Central memory CD4-positive, alpha-beta T cell (primary cell): ENCODE data around the gene ZNF554.
A peak's percentile ranks its signal among the peaks of the same experiment; 100 is the strongest.

Source experiments
- DNase-seq: peaks from one replicate; pipeline ENCODE4 v3.0.0; 2022

ZNF554 gene

DNA sequence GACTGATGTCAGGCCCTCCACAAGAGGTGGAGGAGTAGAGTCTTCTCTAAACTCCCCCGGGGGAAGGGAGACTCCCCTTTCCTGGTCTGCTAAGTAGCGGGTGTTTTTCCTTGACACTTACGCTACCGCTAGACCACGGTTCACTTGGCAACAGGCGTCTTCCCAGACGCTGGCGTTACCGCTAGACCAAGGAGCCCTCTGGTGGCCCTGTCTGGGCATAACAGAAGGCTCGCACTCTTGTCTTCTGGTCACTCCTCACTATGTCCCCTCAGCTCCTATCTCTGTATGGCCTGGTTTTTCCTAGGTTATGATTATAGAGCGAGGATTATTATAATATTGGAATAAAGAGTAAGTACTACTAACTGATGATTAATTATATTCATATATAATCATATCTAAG is 52.5 kb downstream of the ZNF554 start:
- peak; percentile 12 for DNase-seq

DNA sequence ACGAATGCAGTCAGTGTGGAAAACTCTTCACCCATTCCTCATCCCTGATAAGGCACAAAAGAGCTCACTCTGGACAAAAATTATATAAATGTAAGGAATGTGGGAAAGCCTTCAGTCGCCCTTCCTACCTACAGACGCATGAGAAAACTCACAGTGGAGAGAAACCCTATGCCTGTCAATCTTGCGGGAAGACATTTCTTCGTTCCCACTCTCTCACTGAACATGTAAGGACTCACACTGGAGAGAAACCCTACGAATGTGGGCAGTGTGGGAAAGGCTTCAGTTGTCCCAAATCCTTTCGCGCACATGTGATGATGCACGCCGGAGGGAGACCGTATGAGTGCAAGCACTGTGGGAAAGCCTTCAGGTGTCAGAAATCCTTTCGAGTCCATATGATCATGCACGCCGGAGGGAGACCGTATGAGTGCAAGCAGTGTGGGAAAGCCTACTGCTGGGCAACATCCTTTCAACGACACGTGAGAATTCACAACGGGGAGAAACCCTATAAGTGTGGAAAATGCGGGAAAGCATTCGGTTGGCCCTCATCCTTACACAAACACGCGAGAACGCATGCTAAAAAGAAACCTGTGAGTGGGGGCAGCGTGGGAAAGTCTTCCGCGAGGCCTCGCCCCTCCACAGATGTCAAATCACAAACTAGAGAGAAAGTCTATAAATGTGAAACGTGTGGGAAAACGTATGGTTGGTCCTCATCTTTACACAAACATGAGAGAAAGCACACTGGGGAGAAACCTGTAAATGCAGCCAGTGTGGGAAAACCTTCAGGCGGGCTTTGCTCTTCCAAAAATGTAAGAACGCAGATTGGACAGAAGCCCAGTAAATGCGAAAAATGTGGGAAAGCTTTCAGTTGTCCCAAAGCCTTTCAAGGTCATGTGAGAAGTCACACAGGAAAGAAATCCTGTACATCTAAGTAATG is 58.0 kb downstream of the ZNF554 start:
- DNase-seq, result no peak

DNA sequence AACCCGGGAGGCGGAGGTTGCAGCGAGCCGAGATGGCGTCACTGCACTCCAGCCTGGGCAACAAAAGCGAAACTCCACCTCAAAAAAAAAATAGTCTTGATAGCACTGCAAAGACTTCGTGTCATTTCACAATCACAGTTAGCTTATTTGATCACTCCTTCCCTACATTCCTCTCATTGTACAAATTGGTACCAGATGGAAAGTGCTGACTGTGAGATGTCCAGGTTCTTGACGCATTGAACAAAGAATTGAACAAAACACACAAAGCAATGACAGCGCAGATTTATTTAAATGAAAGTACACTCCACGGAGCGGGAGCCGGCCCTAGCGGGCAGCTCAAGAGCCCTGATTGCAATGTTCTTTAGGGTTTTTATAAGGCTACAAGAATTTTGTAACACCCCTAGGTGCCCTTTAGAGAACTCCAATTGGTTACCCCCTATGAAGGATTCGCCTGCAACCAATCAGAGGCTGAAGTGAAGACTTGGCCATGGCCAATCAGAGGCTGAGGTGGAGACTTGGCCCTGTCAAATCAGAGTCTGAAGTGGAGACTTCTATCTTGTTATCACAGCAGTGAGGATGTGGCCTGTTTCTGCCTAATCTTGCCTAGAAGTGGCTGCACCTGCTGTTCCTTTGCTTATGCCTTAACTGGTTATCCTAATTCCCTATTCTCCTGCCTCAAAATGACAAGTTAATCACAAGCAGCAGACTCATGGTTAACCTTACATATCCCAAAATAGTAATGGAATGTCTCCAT is 64.2 kb downstream of the ZNF554 start:
- DNase-seq, result no peak

DNA sequence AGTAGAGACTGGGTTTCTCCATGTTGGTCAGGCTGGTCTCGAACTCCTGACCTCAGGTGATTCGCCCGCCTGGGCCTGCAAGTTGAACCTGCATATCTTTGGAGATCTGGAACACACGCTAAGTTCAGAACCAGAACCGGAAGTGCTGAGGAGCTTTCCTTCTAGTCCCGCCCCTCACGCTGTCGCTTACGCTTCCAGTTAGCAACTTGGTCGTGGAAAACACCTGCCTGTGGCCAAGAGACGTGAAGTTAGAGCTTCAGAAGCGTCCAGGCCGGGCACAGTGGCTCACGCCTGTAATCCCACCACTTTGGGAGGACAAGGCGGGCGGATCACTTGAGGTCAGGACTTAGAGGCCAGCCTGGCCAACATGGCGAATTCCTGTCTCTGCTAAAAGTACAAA is 66.1 kb downstream of the ZNF554 start:
- DNase-seq, result no peak
